ENCODE data around the gene C2CD4D.

C2CD4D gene

GRCh38 chr1:151814971-151815545 is 24.6 kb downstream of the C2CD4D start:
- DNase-seq (ENCODE audit: low read depth, low spot score): no peak

- DNase-seq (ENCODE audit: low read depth, low spot score): no peak
Observed at GRCh38 chr1:151814426-151814825, 25.2 kb downstream of the C2CD4D start.

GRCh38 chr1:151813271-151813977 is 26.2 kb downstream of the C2CD4D start:
- DNase-seq (ENCODE audit: low read depth, low spot score): no peak

GRCh38 chr1:151811181-151811580 is 28.4 kb downstream of the C2CD4D start:
- no peak for DNase-seq (ENCODE audit: low read depth, low spot score)

- no peak for DNase-seq (ENCODE audit: low read depth, low spot score)
Observed at GRCh38 chr1:151809985-151810556, 29.5 kb downstream of the C2CD4D start.

GRCh38 chr1:151809290-151809984 is 30.2 kb downstream of the C2CD4D start:
- no peak for DNase-seq (ENCODE audit: low read depth, low spot score)

GRCh38 chr1:151807766-151808165 is 31.9 kb downstream of the C2CD4D start:
- no peak for DNase-seq (ENCODE audit: low read depth, low spot score)

GRCh38 chr1:151807131-151807530 is 32.5 kb downstream of the C2CD4D start:
- DNase-seq (ENCODE audit: low read depth, low spot score): no peak

- no peak for DNase-seq (ENCODE audit: low read depth, low spot score)
Observed at GRCh38 chr1:151806170-151806569, 33.5 kb downstream of the C2CD4D start.

- no peak for DNase-seq (ENCODE audit: low read depth, low spot score)
Observed at GRCh38 chr1:151805066-151805820, 34.4 kb downstream of the C2CD4D start, which contains the start of gene LINGO4. Gene LINGO4 (minus strand): TSS chr1:151805419. CDS start chr1:151802704, 2,715 bp downstream.

GRCh38 chr1:151803915-151804314 is 35.7 kb downstream of the C2CD4D start:
- no peak for DNase-seq (ENCODE audit: low read depth, low spot score)

GRCh38 chr1:151803164-151803563 is 36.5 kb downstream of the C2CD4D start:
- DNase-seq (ENCODE audit: low read depth, low spot score): no peak

- DNase-seq (ENCODE audit: low read depth, low spot score): no peak
Observed at GRCh38 chr1:151802372-151802771, 37.2 kb downstream of the C2CD4D start.

- no peak for DNase-seq (ENCODE audit: low read depth, low spot score)
Observed at GRCh38 chr1:151801846-151802245, 37.8 kb downstream of the C2CD4D start.

GRCh38 chr1:151801310-151801820 is 38.3 kb downstream of the C2CD4D start:
- DNase-seq (ENCODE audit: low read depth, low spot score): no peak

GRCh38 chr1:151800830-151801229 is 38.8 kb downstream of the C2CD4D start:
- DNase-seq (ENCODE audit: low read depth, low spot score): no peak

- no peak for DNase-seq (ENCODE audit: low read depth, low spot score)
Observed at GRCh38 chr1:151799179-151800022, 40.2 kb downstream of the C2CD4D start.

- DNase-seq (ENCODE audit: low read depth, low spot score): no peak
Observed at GRCh38 chr1:151798571-151798970, 41.0 kb downstream of the C2CD4D start.

- DNase-seq (ENCODE audit: low read depth, low spot score): no peak
Observed at GRCh38 chr1:151790940-151791651, 48.5 kb downstream of the C2CD4D start.
